Stromal cell of bone marrow (primary cell): ENCODE results near the gene PLPP3.
A peak's percentile ranks its signal among the peaks of the same experiment; 100 is the strongest.

Source experiments
- DNase-seq: peaks from one replicate; pipeline ENCODE4 v3.0.0-alpha.2; 2012; ENCODE audit warnings: low read depth

The PLPP3 gene

GRCh38 chr1:56496821-56497772, 82.3 kb downstream of the PLPP3 start:
- no peak for DNase-seq

GRCh38 chr1:56496158-56496557, 83.2 kb downstream of the PLPP3 start:
- no peak for DNase-seq

- no peak for DNase-seq
Observed at GRCh38 chr1:56495538-56495937, 83.8 kb downstream of the PLPP3 start.

GRCh38 chr1:56494306-56494705, 85.1 kb downstream of the PLPP3 start:
- no peak for DNase-seq

GRCh38 chr1:56493826-56494225, 85.5 kb downstream of the PLPP3 start:
- DNase-seq = no peak

- DNase-seq = peak; percentile 43
Observed at GRCh38 chr1:56491441-56491840, 87.9 kb downstream of the PLPP3 start.

GRCh38 chr1:56490619-56491018, 88.7 kb downstream of the PLPP3 start:
- DNase-seq = no peak

- DNase-seq = no peak
Observed at GRCh38 chr1:56489695-56490094, 89.7 kb downstream of the PLPP3 start.

- DNase-seq = no peak
Observed at GRCh38 chr1:56484695-56485094, 94.7 kb downstream of the PLPP3 start.

- no peak for DNase-seq
Observed at GRCh38 chr1:56483104-56483503, 96.3 kb downstream of the PLPP3 start.

- DNase-seq = no peak
Observed at GRCh38 chr1:56482486-56482885, 96.9 kb downstream of the PLPP3 start.

- no peak for DNase-seq
Observed at GRCh38 chr1:56481140-56481694, 98.1 kb downstream of the PLPP3 start.

GRCh38 chr1:56478734-56479133, 100.6 kb downstream of the PLPP3 start:
- no peak for DNase-seq

GRCh38 chr1:56477164-56478111, 101.9 kb downstream of the PLPP3 start:
- peak; percentile 24 for DNase-seq

- DNase-seq = peak; percentile 29
Observed at GRCh38 chr1:56473582-56474270, 105.6 kb downstream of the PLPP3 start.

- no peak for DNase-seq
Observed at GRCh38 chr1:56472860-56473259, 106.5 kb downstream of the PLPP3 start.

GRCh38 chr1:56469640-56470371, 109.6 kb downstream of the PLPP3 start:
- peak; percentile 69 for DNase-seq

- no peak for DNase-seq
Observed at GRCh38 chr1:56468518-56468917, 110.8 kb downstream of the PLPP3 start.

- DNase-seq = no peak
Observed at GRCh38 chr1:56466538-56466937, 112.8 kb downstream of the PLPP3 start.

GRCh38 chr1:56464294-56464693, 115.1 kb downstream of the PLPP3 start:
- DNase-seq = no peak

- DNase-seq = no peak
Observed at GRCh38 chr1:56463376-56463775, 116.0 kb downstream of the PLPP3 start.
